NCI-H345 (cell line): ENCODE data around the gene ERBB2.
"Not testable (repeated sequence)": the region's sequence is repeated elsewhere in the genome, so short reads cannot be mapped to it uniquely, and the experiment has no call there.

Experiments used
- DNase-seq: peaks from one replicate; lab custom pipeline; 2025; lab: John Stamatoyannopoulos, UW

The ERBB2 gene

DNA sequence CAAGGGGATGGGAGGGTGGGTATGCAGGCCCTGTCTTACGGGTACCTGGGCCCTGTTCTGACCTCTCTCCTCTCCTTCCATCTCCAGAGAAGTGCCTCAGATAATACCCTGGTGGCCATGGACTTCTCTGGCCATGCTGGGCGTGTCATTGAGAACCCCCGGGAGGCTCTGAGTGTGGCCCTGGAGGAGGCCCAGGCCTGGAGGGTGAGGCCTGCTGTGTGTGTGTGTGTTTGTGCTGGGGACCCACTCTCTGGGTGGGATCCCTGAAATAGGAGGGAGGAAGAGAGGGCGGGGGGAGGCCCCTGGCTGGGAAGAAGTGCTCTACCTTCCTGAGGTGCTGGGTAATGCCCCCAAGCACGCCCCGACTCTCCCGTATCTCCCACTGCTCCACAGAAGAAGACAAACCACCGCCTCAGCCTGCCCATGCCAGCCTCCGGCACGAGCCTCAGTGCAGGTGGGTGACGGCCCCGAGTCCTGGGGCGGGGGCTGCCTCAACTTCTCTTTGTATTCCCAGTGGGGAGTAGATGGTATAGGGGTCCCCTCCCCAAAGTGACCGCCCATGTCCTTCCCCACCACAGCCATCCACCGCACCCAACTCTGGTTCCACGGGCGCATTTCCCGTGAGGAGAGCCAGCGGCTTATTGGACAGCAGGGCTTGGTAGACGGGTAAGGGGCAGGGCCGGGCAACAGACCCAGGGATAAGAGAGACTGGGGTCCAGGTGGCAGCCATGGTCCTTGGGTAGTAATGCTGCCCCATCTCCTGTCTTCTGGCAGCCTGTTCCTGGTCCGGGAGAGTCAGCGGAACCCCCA, 45.7 kb downstream of the ERBB2 start:
- no peak for DNase-seq

DNA sequence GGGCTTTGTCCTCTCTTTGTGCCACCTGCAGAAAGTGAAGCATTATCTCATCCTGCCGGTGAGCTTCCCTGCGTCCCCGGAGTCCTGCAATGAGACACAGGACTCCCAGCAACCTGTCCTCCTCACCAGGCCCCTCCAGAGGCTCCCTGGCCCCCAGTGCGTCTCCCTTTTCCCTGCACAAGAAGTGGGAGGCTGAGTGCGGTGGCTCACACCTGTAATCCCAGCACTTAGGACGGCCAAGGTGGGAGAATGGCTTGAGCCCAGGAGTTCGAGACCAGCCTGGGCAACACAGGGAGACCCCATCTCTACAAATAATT, 46.2 kb downstream of the ERBB2 start:
- DNase-seq: no peak

DNA sequence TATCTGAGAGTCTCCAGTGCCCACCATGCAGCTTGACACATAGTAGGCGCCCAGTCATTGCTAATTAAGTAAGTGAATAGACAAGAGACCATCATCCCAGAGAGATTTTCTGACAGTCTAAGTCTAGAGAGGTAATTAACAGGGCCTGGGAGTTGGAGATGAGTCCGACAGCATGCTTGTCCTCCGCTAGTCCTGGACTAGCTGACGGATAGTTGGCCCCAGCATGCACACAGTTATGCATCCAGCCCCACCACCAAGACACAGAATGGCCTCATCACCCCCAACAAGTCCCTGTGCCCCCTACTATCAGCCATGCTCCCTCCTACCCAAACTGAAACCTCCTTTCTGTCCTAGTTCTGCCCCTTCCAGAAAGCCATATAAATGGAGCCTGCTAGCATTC, 47.9 kb downstream of the ERBB2 start:
- DNase-seq: no peak

DNA sequence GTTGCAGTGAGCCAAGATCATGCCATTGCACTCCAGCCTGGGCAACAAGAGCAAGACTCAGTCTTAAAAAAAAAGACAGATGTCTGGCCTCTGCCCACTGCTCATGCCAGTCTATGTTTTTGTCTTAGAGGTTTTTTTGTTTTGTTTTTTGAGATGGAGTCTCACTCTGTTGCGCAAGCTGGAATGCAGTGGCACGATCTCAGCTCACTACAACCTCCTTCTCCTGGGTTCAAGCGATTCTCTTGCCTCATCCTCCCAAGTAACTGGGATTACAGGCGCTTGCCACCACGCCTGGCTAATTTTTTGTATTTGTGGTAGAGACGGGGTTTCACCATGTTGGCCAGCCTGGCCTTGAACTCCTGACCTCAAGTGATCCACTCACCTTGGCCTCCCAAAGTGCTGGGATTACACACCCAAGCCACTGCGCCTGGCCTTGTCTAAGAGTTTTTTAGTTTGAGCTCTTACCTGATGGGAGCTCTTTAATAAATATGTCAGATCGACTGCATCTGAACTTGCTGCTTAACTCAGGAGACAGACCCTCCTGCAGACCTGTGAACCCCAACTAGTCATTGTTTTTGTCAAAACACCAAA, 48.7 kb downstream of the ERBB2 start:
- DNase-seq: not testable (repeated sequence)

DNA sequence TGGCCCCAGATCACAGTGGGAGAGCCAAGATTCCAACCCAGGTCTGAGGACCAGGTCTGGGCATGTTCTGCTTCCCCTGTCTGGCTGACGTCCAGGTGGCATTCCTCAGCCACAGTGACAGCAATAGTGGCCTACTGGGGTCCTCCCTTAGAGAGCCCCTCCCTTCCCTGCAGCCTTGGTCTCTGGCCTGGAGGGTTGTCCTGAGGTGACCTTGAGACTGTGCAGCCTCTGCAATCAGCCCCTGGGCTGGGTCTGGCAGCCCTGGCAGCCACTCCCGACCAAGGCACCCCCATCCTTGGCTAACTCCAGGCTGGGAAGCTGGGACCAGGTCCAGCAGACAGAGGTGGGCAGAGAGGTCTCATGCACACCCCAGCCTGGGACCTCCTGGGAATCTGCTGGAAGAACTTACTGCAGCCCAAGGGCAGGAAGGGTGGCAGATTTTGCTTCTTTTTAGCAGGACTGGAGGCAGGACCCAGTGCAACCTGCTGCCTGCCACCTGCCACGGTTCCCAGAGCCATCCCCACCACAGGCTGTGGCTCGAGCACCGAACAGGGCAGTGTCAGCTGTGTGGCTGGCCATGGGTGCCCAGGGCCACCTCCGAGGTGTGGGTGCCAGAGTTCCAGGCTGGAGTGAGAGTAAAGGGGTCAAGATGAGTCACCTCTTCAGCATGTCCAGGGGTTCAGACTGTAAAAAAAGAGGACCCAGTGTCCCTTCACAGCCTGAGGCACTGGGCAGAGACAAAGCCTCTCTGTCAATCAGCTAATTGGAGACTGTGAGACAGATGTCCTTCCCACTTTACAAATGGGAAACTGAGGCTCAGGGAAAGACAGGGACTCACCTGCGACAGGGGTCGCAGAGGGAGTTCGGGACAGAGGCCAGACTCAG, 50.5 kb downstream of the ERBB2 start:
- no peak for DNase-seq

DNA sequence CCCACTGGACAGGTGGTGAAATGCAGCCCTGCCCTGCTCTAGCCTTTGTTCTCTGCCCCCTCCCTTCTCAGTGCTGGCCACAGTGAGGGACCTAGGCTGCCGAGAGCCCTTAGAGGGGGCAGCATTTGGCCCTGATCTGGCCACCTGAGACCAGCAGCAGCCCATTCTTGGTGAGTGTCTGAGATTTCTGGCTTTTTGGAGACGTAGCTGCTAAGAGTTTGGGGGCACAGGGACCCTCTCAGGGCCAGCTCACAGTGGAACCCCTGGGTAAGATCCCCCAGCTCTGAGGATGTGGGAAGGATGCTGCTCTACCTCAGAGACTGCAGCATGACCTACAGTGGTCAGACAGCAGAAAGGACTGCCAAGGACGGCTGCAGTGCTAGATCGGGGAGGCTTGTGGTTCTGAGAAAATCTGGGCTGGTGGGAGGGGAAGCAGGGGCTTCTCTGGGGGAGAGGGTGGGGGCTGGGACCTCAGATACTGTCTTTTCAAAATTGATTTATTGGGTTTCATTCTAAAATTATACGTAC, 51.2 kb downstream of the ERBB2 start:
- DNase-seq: no peak

DNA sequence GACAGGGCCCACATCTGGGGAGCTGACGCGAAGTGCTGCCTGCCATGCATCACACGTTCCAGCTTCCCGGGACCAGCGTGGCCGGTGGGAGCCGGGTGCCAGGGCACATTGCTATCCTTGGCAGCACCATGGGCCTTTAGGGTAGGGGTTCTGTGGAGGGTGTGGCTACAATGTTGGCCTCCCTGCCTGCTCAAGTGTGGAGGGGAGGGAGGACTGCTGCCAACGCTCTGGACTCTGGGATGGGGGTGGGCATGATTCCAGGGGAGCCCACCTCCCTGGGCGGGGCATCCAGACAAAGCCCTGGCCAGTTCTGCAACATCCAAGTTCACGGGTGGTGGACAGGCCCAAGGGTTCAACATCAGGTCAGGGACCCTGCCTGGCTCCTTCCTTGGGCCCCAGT, 51.8 kb downstream of the ERBB2 start:
- no peak for DNase-seq

DNA sequence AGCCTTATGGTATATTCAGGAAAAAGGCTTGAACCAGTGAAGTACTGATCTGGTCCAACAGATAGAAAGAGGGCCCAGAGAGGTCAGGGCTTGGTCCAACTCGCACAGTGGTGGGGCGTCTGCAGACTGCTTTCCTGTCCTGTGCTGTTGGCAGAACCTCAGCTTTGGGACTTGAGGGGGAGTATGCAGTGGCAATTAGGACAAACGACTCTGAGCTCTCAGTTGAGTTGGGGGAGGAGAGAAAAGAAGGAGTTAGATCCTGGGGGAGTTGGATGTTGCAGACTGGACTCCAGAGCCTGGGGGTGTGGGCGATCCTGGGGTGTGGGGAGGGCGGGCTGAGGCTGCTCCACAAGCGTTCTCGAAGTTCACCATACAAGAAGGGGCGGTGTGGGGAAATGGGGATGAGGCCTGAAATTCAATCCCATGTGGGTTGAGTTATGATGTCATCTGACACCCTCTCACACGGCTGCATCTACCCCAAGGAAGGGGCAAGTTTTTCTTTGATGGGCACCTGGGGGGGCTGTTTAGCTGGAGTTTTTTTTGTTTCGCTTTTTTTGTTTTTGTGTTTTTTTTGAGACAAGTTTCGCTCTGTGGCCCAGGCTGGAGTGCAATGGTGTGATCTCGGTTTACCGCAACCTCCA, 52.5 kb downstream of the ERBB2 start:
- DNase-seq: no peak

DNA sequence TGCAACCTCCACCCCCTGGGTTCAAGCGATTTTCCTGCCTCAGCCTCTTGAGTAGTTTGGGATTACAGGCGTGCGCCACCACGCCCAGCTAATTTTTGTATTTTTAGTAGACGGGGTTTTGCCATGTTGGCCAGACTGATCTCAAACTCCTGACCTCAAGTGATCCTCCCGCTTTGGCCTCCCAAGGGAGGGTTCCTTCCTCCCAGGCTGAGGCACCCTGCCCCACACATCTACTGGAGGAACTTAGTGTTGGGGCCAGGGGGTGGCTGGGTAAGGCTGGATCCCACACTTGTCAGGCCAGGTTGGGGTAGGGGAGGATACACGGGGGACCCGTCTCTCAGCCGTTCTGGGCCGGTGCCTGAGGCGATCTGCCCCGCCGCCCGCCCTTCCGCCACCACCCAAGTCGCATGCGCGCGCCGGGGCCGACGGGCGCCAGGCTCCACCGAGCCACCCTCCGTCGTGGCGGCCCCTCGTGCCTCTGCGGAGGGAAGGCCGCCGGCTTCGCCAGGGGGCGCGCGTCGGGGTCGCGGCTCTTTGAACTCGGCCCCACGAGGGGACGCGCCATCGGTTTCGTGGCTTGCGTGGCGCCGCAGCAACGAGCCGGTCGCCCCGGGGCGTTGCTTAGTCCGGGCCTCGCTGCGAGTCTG, 53.8 kb downstream of the ERBB2 start:
- DNase-seq: peak; percentile 49

DNA sequence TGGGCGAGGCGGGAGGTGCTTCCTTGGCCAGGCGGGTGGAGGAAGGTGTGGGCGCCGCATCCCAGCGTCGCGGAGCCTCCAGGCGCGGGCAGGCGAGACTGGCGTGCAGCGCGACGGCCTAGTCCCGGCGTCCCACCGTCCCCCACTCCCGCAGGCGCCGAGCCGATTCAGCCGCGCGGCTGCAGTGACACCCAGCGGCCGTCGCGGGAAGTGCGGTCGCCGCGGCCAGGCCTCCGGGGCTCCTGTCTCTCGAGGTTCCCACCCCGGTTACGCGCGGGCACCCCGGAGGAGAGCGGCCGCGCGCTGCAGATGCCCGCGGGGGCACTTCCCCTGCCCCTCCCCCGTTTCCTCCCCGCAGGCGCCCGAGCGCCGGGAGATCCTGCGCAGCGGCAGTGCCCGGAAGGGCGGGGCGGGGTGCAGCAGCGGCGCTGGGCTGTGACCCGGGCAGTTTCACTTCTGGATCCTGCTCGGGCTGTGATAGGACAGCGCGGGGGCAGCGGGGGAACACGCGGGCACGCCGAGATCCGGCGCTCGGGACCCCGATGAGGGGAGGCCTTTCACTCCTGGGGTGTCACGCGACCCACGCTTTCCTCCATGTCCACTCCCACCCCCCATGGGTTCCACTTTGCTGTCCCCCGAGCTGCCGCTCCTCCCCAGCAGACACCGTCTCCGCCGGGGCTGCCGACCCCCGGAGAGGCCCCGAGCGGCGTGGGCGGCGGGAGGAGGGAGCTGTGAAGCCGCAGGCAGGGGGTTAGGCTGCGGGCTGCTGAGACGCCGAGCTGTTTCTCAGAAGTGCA, 54.5 kb downstream of the ERBB2 start:
- DNase-seq: peak; percentile 80

DNA sequence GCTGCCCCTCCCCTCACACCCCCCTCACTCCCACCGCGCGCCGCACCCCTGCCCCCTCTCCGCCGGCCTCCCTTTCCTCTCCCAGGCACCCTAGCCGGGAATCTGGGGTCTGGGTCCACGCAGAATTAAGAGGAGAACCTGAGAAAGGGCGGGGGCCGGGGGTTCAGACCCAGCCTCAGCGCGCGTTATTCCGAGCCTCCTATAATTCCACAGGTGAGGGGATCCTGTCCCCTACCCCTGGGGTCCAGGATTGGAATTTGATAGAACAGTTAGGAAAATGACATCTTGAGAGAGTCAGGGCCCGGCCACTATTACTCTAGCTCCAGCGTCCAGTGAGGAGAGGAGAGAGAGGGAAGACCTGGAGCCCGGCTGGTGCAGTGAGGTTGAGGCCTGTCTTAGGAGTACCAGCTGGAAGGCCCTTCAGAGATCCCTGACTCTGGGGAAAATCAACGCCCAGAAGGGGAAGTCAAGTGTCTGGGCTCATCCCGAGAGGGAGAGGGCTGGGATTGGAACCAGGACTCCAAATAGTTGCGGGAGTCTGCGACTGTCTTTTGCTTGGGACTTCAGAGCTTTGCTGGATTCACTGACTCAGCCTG, 55.2 kb downstream of the ERBB2 start:
- DNase-seq: no peak

DNA sequence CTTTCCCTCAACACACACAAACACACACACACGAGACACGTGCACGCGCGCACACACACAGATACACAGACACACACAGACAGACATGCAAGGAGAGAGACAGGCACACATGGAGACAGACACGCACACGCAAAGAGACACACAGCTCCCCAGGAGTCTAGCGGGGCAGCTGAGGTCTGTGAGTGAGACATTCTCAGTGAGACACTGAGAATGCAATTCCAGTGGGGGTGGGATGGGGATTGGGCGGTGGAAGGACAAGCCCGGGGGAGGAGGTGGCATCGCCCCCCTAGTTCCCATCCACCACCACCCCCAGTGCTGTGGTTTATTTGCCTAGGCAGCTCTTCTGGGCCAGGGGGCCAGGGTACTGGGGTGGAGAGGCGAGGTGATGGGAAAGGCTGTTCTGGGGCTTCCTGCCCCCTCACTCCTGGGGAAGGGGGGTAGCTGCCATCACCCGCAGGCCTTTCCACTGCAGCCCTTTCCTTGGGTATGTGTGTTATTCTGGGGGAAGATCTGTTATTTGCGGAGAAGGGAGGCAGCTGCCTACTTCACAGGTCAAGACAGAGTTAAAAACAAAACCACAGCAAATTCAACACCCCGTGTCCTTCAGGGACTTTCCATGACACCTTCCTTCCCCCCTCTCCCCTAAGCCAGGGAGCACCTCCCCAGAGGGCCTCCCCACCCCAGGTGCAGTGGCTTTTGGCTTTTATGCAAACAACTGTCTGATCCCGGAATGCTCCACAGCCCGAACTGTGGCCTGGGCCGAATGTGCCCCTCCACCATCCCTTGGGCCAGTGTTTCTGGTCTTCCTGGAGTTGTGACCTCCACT, 55.9 kb downstream of the ERBB2 start:
- no peak for DNase-seq

DNA sequence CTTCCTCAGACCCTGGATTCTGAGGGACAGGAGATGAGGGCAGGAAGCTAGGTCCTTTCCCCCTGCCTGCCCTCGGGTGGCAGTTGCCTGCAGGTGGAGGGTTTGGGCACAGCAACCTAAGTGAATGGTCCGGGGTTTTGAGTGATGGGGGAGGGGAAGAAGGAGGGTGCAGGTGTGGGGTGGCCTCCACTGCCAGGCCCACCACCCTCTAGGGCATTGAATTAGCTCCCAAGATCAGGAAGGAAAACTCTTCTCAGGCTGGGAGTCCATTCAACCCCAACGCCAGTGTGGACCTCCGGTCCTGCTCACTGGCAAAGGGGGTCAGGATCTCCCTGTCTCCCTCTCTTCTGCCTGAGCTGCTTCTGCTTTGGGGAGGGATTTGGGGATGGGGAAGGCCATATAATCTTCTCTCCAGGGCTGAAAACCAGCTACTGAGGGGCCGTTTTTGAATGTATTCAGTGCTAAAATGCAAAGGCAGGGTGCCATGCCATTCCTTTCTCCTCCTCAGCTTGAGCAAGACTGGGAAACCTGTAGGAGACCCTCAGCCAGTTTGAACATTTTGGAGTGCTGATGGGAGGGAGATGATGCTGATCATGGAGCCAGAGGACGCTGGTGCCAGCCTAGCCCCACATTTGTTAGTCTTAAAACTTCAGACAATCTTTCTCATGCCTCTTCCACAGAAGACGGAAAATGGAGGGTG, 56.7 kb downstream of the ERBB2 start:
- no peak for DNase-seq

DNA sequence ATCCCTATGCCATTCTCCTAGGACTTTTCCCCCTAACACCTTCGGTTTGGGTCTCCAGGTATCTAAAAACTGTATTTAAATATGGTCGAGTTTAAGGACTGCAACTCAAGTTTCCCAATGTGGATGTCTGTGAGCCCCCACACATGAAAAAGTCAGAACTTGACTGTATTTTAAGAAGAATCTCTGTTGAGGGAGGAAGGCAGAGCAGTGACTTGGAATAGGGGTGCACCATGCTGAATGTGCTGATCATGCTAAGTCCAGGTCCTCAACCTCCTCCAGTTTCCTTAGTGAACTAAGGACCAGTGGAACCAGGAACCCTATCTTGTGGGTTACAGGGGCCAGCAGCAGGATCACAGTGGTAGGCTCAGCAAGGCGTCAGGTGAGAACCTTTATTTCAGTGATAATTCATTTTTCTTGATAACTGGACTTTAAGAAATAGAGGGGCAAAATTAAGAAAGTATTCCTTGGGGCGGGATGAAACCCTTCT, 57.4 kb downstream of the ERBB2 start:
- DNase-seq: no peak

DNA sequence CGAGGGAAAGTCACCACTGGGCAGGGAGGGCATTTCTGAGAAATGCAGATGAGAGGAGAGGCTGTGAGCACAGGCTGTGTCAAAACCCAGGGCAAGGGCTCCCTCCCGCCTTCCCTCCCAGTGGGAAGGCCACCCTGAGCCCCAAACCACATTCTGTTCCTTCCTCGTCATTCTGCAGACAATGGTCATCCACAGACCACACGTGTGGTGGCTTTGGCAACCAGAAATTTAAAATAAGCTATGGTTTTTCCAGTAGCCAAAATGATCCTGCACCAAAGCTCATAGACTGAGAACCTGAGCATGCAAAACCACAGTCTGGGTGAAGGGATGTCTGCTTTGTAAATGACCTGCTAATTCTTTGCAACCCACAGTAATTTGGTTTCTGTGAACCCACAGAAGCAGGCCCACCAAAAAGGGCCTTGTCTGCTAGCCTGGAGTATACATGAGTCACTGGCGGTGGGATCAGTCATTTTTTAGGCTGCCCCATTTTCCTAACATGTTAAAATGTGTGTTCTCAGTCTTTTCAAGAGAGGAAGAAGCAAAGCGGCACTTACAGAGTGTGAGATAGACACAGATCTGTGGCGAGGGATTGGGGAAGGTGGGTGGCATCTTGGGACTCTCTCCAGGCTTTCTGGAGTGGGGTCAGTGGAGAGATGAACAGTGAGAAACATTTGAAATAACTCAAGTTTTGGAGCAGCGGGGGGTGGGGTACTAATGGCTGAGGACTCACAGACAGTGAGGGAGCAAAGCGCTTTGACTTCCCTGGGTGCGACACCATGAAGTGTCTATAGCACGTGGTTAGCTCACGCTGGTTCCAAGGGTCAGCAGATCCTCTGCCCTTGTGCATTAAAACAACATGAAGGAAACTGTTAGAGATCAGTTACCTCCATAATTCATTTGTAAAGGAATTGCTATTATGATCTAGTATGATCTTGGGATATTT, 58.3 kb downstream of the ERBB2 start:
- no peak for DNase-seq

DNA sequence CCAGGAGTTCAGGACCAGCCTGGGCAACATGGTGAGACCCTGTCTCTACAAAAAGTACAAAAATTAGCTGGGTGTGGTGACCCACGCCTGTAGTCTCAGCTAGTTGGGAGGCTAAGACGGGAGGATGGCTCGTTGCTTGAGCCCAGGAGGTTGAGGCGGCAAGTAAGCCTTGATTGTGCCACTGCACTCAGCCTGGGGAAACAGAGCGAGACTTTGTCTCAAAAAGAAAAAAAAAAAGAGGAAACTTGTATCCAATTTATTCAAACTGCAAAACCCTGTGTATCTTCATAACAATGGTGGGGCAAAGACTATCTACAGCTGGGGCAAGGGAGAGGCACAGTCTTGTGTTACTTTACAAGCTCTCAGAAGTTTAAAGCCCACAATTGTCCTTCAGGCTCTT, 59.3 kb downstream of the ERBB2 start:
- DNase-seq: no peak

DNA sequence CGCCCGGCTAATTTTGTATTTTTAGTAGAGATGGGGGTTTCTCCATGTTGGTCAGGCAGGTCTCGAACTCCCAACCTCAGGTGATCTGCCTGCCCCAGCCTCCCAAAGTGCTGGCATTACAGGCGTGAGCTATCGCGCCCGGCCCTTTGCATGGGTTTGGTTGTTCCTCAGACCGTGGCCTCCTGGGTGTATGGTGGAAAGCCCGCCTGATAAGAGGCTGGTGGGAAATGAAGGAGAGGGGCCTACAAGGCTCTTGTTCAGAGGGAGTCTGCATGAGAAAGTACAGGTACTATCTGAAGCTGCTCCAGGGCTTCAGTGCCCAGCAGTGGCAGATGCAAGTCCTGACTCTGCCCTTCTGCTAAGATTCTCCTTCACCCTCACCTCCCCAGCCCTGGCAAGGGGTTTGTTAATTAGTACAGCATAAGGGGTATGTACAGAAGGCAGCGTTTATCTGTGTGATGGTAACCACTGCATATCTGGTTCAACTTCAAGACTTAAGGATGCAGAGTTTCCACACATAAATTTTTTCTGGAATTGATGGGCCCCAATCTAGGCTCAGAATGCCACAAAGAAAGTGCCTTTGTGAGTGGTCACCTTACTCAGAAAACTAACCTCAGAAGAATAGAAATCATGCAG, 62.1 kb downstream of the ERBB2 start:
- no peak for DNase-seq
